Stimulated activated CD4-positive, alpha-beta T cell treated with anti-CD3 and anti-CD28 coated beads, Interleukin-15, amount 100 ng/mL, for 1 hour (primary cell): Measurements from ENCODE around the gene KCNC4.

Experiments used
- DNase-seq, 2 donors: peaks; one replicate each; pipeline ENCODE4 v3.0.0-alpha.2; 2020; ENCODE audit warnings: low read depth in 1 of 2, low spot score in 1 of 2

KCNC4 gene

GRCh38 chr1:110211496-110212168 is 1.5 kb downstream of the KCNC4 start:
- peak in 1 of 2 donors; percentile 28 for DNase-seq

GRCh38 chr1:110212169-110213142 is 2.3 kb downstream of the KCNC4 start:
- no peak for DNase-seq

- DNase-seq = no peak
These were observed 3.0 kb downstream of the KCNC4 start for GRCh38 chr1:110213143-110213540.

- DNase-seq = no peak
These were observed 4.6 kb downstream of the KCNC4 start for GRCh38 chr1:110214454-110215404.

- no peak for DNase-seq
These were observed 5.8 kb downstream of the KCNC4 start for GRCh38 chr1:110215621-110216515.

GRCh38 chr1:110216844-110217444 is 6.8 kb downstream of the KCNC4 start:
- DNase-seq = no peak

- DNase-seq = no peak
These were observed 8.0 kb downstream of the KCNC4 start for GRCh38 chr1:110218137-110218536.

GRCh38 chr1:110218739-110219138 is 8.6 kb downstream of the KCNC4 start:
- no peak for DNase-seq

- DNase-seq = no peak
These were observed 10.2 kb downstream of the KCNC4 start for GRCh38 chr1:110220324-110220723.

GRCh38 chr1:110221119-110221518 is 11.0 kb downstream of the KCNC4 start:
- DNase-seq = no peak

GRCh38 chr1:110223127-110223526 is 13.0 kb downstream of the KCNC4 start:
- no peak for DNase-seq

GRCh38 chr1:110223581-110223980 is 13.5 kb downstream of the KCNC4 start:
- DNase-seq = no peak

GRCh38 chr1:110224240-110224995 is 14.3 kb downstream of the KCNC4 start:
- no peak for DNase-seq

- no peak for DNase-seq
These were observed 15.1 kb downstream of the KCNC4 start for GRCh38 chr1:110225212-110225611.

- DNase-seq = no peak
These were observed 15.8 kb downstream of the KCNC4 start for GRCh38 chr1:110225756-110226404.

GRCh38 chr1:110227774-110228173 is 17.7 kb downstream of the KCNC4 start:
- no peak for DNase-seq

- DNase-seq = no peak
These were observed 18.3 kb downstream of the KCNC4 start for GRCh38 chr1:110228381-110228780.

GRCh38 chr1:110228869-110229268 is 18.8 kb downstream of the KCNC4 start:
- DNase-seq = no peak
